Caco-2 (cell line): ENCODE results near the gene TSPAN18. TPM values are rescaled to one million over a fixed set of nuclear protein-coding genes. Genes with fewer than 3 reads are reported as not detected.

Experiments used
- BruUV-seq: library from RNA; stranded (reverse); fragments of 400-500 nt; replicated peaks from 2 replicates; lab custom pipeline; 2021; lab: Mats Ljungman, UMichigan
- CTCF ChIA-PET: fragments of 300-600 bp; sonication (Branson Sonifier 250); formaldehyde crosslinking; loops from one replicate; lab custom pipeline; 2022; ENCODE audit warnings: antibody characterized with exemption; lab: Charles Lee
- POLR2A ChIA-PET: fragments of 300-600 bp; sonication (Branson Sonifier 250); formaldehyde crosslinking; loops from one replicate; lab custom pipeline; 2022; ENCODE audit warnings: antibody characterized with exemption; lab: Charles Lee
- DNase-seq, 2 experiments: peaks; one replicate each; pipeline versions ENCODE4 v3.0.0 to v3.0.0-alpha.2; 2020 to 2022
- H3K27me3 ChIP-seq: replicated peaks from 2 replicates; pipeline ENCODE4 v1.6.0; 2011; ENCODE audit warnings: low read length; ENCODE audit not compliant: control insufficient read depth, insufficient read depth
- H3K36me3 ChIP-seq: 2 replicates; pipeline ENCODE4 v1.5.1; 2011; ENCODE audit warnings: low read length; ENCODE audit not compliant: control insufficient read depth, insufficient read depth
- H3K4me1 ChIP-seq: fragments of 250-450 bp; sonication (Bioruptor Pico); 2 replicates; pipeline ENCODE4 v1.5.1; 2020; ENCODE audit warnings: mild to moderate bottlenecking
- H3K4me3 ChIP-seq: 2 replicates; pipeline ENCODE4 v1.5.1; 2011; ENCODE audit warnings: low read depth, mild to moderate bottlenecking, control low read depth, low read length
- H3K9me3 ChIP-seq: fragments of 250-450 bp; sonication (Bioruptor Pico); 2 replicates; pipeline ENCODE4 v1.5.1; 2020; ENCODE audit warnings: mild to moderate bottlenecking, moderate library complexity
- H3K27ac Mint-ChIP-seq: one replicate; pipeline ENCODE4 v1.8.0; 2022; ENCODE audit warnings: mixed read lengths; ENCODE audit not compliant: unreplicated experiment
- H3K27me3 Mint-ChIP-seq: one replicate; pipeline ENCODE4 v1.8.0; 2022; ENCODE audit warnings: mixed read lengths; ENCODE audit not compliant: insufficient read depth, unreplicated experiment
- H3K36me3 Mint-ChIP-seq: one replicate; pipeline ENCODE4 v1.8.0; 2022; ENCODE audit warnings: mild to moderate bottlenecking, mixed read lengths; ENCODE audit not compliant: insufficient read depth, unreplicated experiment
- H3K4me1 Mint-ChIP-seq: one replicate; pipeline ENCODE4 v1.8.0; 2022; ENCODE audit warnings: low read depth, mixed read lengths; ENCODE audit not compliant: unreplicated experiment
- H3K4me3 Mint-ChIP-seq: one replicate; pipeline ENCODE4 v1.8.0; 2022; ENCODE audit warnings: mild to moderate bottlenecking, moderate library complexity, mixed read lengths; ENCODE audit not compliant: unreplicated experiment
- H3K9me3 Mint-ChIP-seq: one replicate; pipeline ENCODE4 v1.8.0; 2022; ENCODE audit warnings: mixed read lengths; ENCODE audit not compliant: unreplicated experiment
- intact Hi-C: fragments of 100-400 bp; cut with micrococcal nuclease; formaldehyde crosslinking; loops from one replicate; pipeline ENCODE4 v1.10.0; 2022; ENCODE audit not compliant: unreplicated experiment
- total RNA-seq: library from RNA; stranded (reverse); gene quantifications from 2 replicates; pipeline ENCODE4 v1.2.3, GENCODE V29; 2022
- TF ChIP-seq, protein P1 (sequence below), 2 experiments: fragments of 200-600 bp in 1 of 2; IDR thresholded peaks; 1 replicate in 1 of 2; 2 replicates in 1 of 2; pipeline versions ENCODE4 v1.5.1 to v1.8.0; 2011 to 2022; ENCODE audit warnings: antibody characterized with exemption in 1 of 2, control low read depth in 1 of 2, inconsistent platforms in 1 of 2, low read depth in 1 of 2, low read length in 1 of 2, mild to moderate bottlenecking in 1 of 2, moderate library complexity in 1 of 2; ENCODE audit not compliant: insufficient read depth in 1 of 2, severe bottlenecking in 1 of 2, unreplicated experiment in 1 of 2

Gene TSPAN18
- total RNA-seq, 1 experiment from 2014 or later, result 7.4 TPM

DNA sequence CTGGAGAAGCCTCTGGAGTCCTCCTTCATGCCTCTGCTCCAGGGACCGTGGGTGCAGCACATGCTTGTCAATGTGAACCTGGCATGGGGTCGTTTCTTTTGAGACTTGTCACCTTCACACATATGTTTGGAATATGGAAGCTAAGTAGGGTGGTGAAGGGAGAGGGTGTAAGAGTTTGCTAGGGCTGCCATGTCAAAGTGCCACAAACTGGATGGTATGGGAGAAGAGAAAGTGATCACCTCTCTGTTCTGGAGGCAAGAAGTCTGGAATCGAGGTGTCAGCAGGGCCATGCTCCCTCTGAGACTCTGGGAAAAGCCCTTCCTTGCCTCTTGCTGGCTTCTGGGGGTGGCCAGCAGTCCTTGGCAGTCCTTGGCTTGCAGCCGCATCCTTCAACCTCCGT lies 8.7 kb upstream of the TSPAN18 start:
- no peaks in the 10 kb centered on the region for H3K36me3 ChIP-seq
- H3K4me1 ChIP-seq, result peaks cover 42% of the 10 kb centered on the region
- Mint-ChIP-seq H3K27me3 (no peaks in the 10 kb centered on the region), H3K36me3 (no peaks in the 10 kb centered on the region), H3K9me3 (no peaks in the 10 kb centered on the region), H3K4me3 (no peak overlapping the region), H3K4me1 (peaks cover 26% of the 10 kb centered on the region), H3K27ac (no peak overlapping the region)
- DNase-seq, result no peak
- TF ChIP-seq, protein P1, sequence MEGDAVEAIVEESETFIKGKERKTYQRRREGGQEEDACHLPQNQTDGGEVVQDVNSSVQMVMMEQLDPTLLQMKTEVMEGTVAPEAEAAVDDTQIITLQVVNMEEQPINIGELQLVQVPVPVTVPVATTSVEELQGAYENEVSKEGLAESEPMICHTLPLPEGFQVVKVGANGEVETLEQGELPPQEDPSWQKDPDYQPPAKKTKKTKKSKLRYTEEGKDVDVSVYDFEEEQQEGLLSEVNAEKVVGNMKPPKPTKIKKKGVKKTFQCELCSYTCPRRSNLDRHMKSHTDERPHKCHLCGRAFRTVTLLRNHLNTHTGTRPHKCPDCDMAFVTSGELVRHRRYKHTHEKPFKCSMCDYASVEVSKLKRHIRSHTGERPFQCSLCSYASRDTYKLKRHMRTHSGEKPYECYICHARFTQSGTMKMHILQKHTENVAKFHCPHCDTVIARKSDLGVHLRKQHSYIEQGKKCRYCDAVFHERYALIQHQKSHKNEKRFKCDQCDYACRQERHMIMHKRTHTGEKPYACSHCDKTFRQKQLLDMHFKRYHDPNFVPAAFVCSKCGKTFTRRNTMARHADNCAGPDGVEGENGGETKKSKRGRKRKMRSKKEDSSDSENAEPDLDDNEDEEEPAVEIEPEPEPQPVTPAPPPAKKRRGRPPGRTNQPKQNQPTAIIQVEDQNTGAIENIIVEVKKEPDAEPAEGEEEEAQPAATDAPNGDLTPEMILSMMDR (IDR thresholded peaks at IDR 0.05; ENCODE audit: insufficient read depth in 1 of 2, low read depth in 1 of 2, low read length in 1 of 2, severe bottlenecking in 1 of 2, unreplicated experiment in 1 of 2), result no peak
- no TSS peak for BruUV-seq
- H3K4me3 ChIP-seq, result no peak overlapping the region
- ChIA-PET CTCF (no interaction called here), POLR2A (no interaction called here)
- intact Hi-C loops, result no loop called here
- no peaks in the 10 kb centered on the region for H3K27me3 ChIP-seq
- no peaks in the 10 kb centered on the region for H3K9me3 ChIP-seq

DNA sequence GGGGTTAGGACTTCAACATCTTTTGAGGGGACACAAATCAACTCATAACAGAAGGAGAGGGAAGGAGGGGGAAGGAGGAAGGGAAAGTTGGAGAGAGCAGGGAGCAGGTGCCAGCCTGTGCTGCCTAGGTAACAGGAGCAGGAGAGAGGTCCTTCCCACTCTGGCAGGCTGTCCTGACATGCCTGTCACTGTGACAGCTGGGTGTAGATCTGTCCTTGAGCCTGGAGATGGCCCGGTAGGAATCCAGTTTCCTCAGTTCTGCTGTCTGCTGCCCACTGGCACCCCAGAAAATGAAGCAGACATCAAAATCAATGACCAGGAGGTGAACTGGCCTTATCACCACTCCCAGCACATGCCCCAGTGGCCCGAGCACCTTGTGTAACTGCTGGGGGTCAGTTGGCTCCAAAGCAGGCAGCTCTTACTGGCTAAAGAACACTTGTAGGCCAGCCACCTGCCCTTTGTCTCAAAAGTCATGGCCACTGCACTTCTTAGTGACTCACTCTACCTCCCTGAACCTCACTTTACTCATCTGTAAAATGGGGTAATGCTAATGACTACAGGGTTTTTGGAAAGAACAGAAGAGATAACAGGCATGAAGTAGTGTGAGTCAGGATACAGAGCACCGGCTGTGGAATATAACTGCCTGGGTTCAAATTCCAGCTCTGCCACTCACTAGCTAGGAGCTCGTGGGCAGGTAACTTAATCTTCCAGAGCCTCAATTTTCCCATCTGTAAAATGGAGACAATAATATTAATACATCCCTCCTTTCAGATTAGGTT lies 8.0 kb upstream of the TSPAN18 start:
- H3K27me3 Mint-ChIP-seq, result no peaks in the 10 kb centered on the region
- no peaks in the 10 kb centered on the region for H3K36me3 Mint-ChIP-seq
- H3K4me1 Mint-ChIP-seq, result peaks cover 24% of the 10 kb centered on the region

DNA sequence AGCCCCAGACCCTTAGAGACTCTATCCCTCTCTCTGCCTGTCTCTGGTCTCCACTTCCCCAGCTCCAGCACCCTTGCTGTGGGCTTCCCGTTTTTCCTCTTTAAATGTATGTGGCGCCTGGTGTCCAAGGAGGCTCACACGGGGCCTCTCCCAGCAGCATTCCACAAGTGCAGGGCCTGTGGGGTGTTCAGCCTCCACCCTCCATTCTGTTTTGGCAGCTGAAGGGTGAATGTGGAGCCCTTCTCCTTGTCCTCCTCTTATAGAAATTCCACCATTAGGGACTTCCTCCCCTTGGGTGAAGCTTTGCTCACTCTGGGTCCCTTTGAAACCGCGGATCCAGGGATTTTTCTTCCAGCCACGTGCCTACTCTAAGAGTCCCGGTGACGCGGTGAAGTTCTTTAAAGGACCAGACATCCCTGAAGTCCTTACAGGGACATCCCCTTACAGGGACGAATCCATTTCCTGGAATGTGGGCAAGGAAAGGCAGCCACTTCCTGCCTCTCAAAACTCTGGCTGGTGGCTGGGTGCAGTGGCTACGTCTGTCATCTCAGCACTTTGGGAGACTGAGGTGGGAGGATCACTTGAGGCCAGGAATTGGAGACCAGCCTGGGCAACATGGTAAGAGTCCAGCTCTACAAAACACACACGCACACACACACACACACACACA lies 1.6 kb upstream of the TSPAN18 start:
- Mint-ChIP-seq H3K9me3 (no peaks in the 10 kb centered on the region), H3K4me1 (peaks cover 16% of the 10 kb centered on the region), H3K27me3 (no peaks in the 10 kb centered on the region), H3K36me3 (no peaks in the 10 kb centered on the region), H3K4me3 (peak overlapping the region; percentile 79), H3K27ac (peak overlapping the region; percentile 75)
- BruUV-seq, result no TSS peak
- ChIA-PET CTCF (no interaction called here), POLR2A (no interaction called here)
- Histone ChIP-seq H3K27me3 (no peaks in the 10 kb centered on the region), H3K4me3 (no peak overlapping the region), H3K4me1 (peaks cover 48% of the 10 kb centered on the region), H3K36me3 (no peaks in the 10 kb centered on the region), H3K9me3 (no peaks in the 10 kb centered on the region)
- intact Hi-C loops, result loop anchor here (5.0 kb wide), 1 partner anchor 103 kb away; no protein-coding TSS in a partner anchor
- DNase-seq, result no peak
- TF ChIP-seq, protein P1 (IDR thresholded peaks at IDR 0.05; ENCODE audit: insufficient read depth in 1 of 2, low read depth in 1 of 2, low read length in 1 of 2, severe bottlenecking in 1 of 2, unreplicated experiment in 1 of 2), result no peak

More for the DNA sequence above, 8.0 kb upstream of the TSPAN18 start:
- intact Hi-C loops, result no loop called here
- no peak overlapping the region for H3K4me3 Mint-ChIP-seq
- ChIA-PET POLR2A (no interaction called here), CTCF (no interaction called here)
- TF ChIP-seq, protein P1 (IDR thresholded peaks at IDR 0.05; ENCODE audit: insufficient read depth in 1 of 2, low read depth in 1 of 2, low read length in 1 of 2, severe bottlenecking in 1 of 2, unreplicated experiment in 1 of 2), result no peak
- Histone ChIP-seq H3K4me1 (peaks cover 42% of the 10 kb centered on the region), H3K27me3 (no peaks in the 10 kb centered on the region), H3K4me3 (no peak overlapping the region), H3K9me3 (no peaks in the 10 kb centered on the region), H3K36me3 (no peaks in the 10 kb centered on the region)
- no peaks in the 10 kb centered on the region for H3K9me3 Mint-ChIP-seq
- no peak for DNase-seq
- no peak overlapping the region for H3K27ac Mint-ChIP-seq
- no TSS peak for BruUV-seq
